ENCODE data around the gene ACAT2.
"Not testable (repeated sequence)": the region's sequence is repeated elsewhere in the genome, so short reads cannot be mapped to it uniquely, and the experiment has no call there.

Gene ACAT2

DNA sequence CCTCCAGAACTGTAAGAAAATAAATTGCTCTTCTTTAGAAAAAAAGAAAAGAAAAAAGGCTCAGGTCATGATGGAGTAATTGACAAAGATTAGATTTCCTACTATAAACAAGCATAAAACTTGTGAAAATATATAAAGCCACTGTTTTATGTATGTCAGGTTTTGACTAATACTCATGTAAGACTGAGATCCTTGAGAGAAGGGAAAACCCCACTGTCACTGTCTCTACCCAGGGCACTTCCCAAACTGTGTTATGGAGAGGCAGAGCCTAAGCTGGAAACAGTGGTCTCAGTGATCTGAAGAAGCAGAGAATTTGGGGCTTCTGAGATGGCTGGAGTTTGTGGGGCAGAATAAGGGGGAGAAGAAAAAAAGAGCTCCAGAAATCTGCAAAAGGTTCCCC is 7.6 kb downstream of the ACAT2 start:
- no peak for DNase-seq (ENCODE audit: low read depth in 2 of 2)

- no peak for DNase-seq (ENCODE audit: low read depth in 2 of 2)
Measured at GRCh38 chr6:159772196-159772595, 10.4 kb downstream of the ACAT2 start.

GRCh38 chr6:159777240-159777904 is 15.5 kb downstream of the ACAT2 start:
- no peak for DNase-seq (ENCODE audit: low read depth in 2 of 2)

- no peak for DNase-seq (ENCODE audit: low read depth in 2 of 2)
Measured at GRCh38 chr6:159778131-159778530, 16.3 kb downstream of the ACAT2 start.

DNA sequence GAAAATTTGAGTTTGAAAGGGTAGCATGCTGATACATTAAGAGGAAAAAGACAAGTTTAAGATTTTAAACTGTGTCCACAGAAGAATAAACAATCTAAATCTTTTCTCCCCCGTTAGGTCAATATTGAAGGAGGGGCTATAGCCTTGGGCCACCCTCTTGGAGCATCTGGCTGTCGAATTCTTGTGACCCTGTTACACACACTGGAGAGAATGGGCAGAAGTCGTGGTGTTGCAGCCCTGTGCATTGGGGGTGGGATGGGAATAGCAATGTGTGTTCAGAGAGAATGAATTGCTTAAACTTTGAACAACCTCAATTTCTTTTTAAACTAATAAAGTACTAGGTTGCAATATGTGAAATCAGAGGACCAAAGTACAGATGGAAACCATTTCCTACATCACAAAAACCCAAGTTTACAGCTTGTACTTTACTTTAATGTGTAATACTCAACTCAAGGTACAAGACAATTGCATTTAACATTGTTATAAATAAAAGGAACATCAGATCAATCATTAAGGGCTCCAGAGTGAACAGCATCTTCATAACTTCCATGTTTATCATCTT is 16.8 kb downstream of the ACAT2 start:
- no peak for DNase-seq (ENCODE audit: low read depth in 2 of 2)

DNA sequence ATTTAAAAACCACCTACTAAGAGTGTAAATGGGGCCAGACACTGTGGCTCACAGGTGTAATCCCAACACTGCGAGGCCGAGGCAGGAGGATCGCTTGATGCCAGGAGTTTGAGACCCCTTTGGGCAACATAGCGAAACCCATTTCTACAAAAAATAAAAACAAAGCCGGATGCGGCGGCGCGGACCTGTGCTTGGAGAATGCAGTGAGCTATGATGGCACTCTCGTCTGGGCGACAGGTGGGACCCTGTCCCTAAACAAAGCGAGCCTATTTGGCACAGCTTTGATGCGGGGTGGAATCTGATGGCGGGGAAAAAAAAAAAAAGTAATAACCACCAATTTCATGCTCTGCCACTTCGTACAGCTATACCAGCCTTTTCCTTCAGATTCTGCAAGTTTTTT is 26.4 kb downstream of the ACAT2 start:
- no peak for DNase-seq (ENCODE audit: low read depth in 2 of 2)

DNA sequence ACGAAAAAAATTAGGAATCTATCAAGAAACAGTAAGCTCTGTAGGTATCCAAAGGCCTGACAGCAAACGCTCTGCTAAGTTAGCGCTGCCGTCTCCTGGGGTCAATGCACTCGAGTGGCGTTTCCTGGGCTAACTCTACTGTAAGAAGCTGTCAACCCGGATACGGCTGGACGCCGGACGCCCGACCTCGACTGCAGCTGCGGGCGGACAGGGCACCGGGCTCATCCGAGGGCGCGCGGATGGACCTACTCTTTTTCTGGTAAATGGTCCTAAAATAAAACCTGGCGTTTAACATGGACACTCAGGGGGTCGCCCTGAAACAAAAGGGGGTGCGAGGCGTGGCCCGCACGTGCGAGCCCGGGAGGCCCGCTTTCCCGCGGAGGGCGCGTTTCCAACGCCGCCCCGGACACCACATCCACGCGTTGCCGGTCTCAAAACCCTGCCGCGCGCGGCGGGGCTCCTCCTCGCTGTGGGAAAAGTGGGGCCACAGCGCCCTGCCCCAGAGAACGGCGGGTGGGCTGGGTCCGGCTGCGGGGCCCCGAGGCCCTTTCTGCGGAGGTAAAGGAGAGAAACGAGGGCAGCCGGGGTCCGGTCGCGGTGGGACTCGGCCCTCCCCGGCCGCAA is 27.0 kb downstream of the ACAT2 start:
- no peak for DNase-seq (ENCODE audit: low read depth in 2 of 2)

GRCh38 chr6:159789377-159790148 is 27.7 kb downstream of the ACAT2 start, which contains the start of gene TCP1:
Gene TCP1 (minus strand): TSS chr6:159789602. CDS start chr6:159789468, 134 bp downstream.
- peak; percentile 98 for DNase-seq (ENCODE audit: low read depth in 2 of 2)

GRCh38 chr6:159790149-159790955 is 28.5 kb downstream of the ACAT2 start, which contains the start of gene MRPL18:
Gene MRPL18 (plus strand): TSS chr6:159790467. CDS start chr6:159790588, 121 bp downstream.
- DNase-seq (ENCODE audit: low read depth in 2 of 2) = peak; percentile 93

DNA sequence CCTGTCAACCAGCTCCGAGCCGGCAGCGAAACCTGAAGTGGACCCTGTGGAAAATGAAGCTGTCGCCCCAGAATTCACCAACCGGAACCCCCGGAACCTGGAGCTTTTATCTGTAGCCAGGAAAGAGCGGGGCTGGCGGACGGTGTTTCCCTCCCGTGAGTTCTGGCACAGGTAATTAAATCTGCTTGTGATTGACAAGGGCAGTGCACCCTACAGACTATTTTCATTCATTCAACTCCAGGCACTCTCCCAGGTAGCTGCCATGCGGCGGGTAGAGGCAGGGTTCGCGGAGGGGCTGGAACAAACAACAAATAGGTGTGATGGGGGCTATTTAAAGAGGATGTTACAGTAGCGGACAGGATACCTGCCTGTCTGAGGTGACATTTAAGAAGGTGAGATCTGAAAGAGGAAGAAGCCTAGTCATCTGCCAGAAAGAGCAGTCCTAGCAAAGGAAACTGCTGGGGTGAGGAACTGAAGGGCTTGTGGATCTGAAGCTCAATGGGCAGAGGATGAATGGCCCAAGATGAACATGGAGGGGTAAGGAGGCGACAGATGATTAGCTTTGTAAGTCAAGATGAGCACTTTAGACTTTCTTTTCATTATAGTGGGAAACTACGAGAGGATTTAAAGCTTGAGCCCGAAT is 29.2 kb downstream of the ACAT2 start:
- no peak for DNase-seq (ENCODE audit: low read depth in 2 of 2)

- not testable (repeated sequence) for DNase-seq (ENCODE audit: low read depth in 2 of 2)
Measured at GRCh38 chr6:159794976-159795375, 33.1 kb downstream of the ACAT2 start.

GRCh38 chr6:159797554-159797953 is 35.7 kb downstream of the ACAT2 start:
- DNase-seq (ENCODE audit: low read depth in 2 of 2) = no peak

GRCh38 chr6:159800141-159800865 is 38.5 kb downstream of the ACAT2 start, which contains the start of gene PNLDC1:
Gene PNLDC1 (plus strand): TSS chr6:159800276. CDS start chr6:159800308, 32 bp downstream.
- no peak for DNase-seq (ENCODE audit: low read depth in 2 of 2)

GRCh38 chr6:159801935-159802334 is 40.1 kb downstream of the ACAT2 start:
- DNase-seq (ENCODE audit: low read depth in 2 of 2) = no peak

GRCh38 chr6:159804504-159804903 is 42.7 kb downstream of the ACAT2 start:
- no peak for DNase-seq (ENCODE audit: low read depth in 2 of 2)

- DNase-seq (ENCODE audit: low read depth in 2 of 2) = no peak
Measured at GRCh38 chr6:159805440-159806020, 43.7 kb downstream of the ACAT2 start.

DNA sequence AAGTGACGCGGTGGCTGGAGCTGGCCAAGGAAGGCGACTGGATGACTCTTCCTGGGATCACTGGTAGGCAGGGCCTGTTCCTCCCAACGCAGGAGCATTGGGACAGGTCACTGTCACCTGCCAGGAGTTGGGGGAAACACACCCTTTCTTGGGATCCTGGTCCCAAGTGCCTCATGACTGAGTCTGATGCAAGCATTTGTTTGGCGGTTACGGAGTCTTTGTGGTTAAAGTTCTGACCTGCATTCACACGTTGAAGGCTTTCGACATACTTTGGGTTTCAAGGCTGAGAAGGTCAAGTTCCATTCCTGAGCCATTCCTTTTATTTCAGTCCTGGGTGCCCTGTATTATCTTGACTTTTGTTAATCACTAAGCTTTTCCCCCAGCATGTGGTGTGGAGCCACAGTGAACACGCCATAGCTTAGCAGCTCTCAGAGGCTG is 44.2 kb downstream of the ACAT2 start:
- DNase-seq (ENCODE audit: low read depth in 2 of 2) = no peak

GRCh38 chr6:159807150-159807858 is 45.5 kb downstream of the ACAT2 start:
- no peak for DNase-seq (ENCODE audit: low read depth in 2 of 2)

DNA sequence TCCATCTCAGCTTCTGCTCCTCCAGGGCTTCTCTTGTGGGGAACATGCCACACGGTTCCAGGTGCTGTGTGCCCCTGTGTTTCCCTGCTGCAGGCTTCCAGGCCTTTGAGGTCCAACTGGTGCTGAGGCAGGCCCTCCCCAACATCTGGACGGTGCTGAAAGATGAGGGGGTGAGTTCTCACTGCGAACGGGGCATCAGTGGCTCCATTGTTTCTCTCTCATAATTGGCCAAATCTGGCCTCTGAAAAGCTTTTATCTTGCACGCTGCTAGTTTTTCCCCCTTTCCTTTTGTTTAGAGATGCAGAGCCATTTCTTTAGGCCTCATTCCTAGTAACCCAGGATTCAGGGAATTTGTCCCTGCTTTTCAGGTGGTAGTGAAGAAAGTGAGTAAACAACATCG is 46.8 kb downstream of the ACAT2 start:
- DNase-seq (ENCODE audit: low read depth in 2 of 2) = no peak

Data from fibroblast of skin of left biceps (primary cell).